Subcutaneous adipose tissue (tissue), 4 donors: ENCODE data around the gene JAM2. TPM values are rescaled to one million over a fixed set of nuclear protein-coding genes. Genes with fewer than 3 reads are reported as not detected.

Experiments used
- CTCF ChIP-seq: fragments of 450-650 bp; IDR thresholded peaks from one replicate; pipeline ENCODE4 v1.5.1; 2016; ENCODE audit warnings: low read depth, mild to moderate bottlenecking, control low read depth, antibody characterized with exemption, moderate library complexity
- total RNA-seq, 4 donors: library from RNA; depleted of rRNA; stranded (reverse); fragments of >200 nt; gene quantifications; one replicate each; pipeline ENCODE4 v1.1.0, GENCODE V29; 2016

The JAM2 gene
- 10 to 100 TPM in 3 of 4 donors, 1 to 10 TPM in 1; 4.4 to 21.1 (median 15.5) TPM for total RNA-seq

DNA sequence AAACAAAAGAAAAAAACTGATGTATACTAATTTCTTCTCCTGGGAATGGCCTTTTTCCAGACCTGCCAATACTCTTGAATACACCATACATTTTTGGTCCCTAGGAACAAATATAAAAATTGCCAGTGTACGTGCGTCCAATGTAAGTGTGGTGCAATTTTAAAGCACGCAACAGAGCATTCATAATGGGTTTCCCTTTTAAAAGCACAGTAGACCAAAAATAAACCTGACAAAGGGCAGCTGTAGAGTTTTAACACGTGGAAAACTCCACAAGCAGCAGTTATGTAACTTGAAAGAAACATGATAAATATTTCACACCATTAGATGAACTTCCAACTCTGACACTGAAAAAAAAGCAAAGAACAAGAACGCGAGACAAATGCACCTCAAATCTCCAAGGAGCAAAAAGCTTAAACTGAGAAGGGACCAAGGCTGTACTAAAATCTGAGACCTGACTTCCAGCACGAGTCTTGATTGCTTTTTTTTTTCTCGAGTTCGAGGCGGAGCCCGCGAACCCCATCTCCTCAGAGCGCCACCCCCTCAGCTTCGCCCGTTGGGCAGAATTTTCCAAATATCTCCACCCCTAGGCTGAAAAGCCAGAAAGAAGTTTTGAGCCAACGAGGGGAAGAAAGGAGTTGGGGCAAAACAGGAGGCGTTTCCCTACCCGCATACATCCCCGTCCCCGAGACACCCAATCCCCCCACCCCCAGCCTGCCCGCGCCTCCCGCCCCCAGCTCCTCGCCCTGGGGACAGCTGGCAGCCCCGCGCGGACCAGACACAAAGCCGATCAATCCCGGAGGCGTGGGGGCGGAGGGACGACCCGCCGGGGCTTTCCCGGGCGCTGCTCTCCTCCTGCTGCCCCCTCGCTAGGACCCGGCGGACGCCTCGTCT, at the start of gene JAM2:
JAM2 (plus strand) TSS at position 599 of the 891 bp plus-strand sequence. CDS start 564 bp downstream, outside the sequence.
- TF ChIP-seq CTCF = no peak

- TF ChIP-seq CTCF = no peak
Measured at GRCh38 chr21:25589887-25590286, 49.2 kb upstream of the JAM2 start.

DNA sequence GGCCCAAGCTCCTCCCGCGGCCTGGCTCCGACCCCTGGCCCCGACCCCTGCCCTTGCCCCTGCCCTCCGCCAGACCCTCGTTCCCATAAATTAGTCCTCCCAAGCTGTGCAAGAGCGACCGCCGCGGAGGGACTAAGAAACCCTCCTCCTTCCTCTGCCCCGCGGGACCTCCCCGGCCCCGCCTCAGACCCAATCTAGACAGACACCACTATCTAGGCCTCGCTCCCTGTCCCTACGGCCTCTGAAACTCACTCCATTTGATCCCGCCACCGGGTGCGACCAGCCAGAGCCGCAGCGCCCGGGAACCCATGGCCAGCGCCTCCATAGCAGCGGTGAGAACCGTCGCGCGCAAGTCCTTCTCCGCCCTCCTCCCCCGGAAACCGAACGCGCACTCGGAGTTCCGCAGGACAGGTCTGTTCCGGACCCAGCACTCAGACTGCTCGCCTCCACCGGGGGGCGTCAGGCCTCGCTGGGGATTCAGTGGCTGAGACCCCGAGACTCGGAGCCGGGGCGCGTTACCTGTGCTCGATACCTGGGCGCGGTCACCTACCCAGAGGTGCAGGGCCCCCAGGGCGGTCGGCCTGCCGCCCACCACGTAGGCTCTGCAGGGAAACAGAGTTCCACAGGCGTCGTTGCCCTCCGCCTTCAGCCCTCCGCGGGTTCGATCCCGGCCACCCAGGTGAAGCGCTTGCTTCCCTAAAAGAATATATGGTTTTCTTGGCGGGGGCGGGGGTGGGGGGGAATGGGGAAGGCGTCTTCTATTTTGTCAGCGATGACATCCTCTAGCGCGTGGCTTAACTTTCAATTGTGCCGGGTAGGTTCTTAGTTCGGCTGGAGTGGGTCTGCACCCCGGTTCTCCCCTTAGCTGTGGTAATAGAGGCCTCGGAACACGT, 31.7 kb upstream of the JAM2 start, which contains the start of gene MRPL39:
MRPL39 (minus strand) TSS at position 331 of the 893 bp plus-strand sequence; CDS start at position 325, 6 bp downstream.
- TF ChIP-seq CTCF = no peak

DNA sequence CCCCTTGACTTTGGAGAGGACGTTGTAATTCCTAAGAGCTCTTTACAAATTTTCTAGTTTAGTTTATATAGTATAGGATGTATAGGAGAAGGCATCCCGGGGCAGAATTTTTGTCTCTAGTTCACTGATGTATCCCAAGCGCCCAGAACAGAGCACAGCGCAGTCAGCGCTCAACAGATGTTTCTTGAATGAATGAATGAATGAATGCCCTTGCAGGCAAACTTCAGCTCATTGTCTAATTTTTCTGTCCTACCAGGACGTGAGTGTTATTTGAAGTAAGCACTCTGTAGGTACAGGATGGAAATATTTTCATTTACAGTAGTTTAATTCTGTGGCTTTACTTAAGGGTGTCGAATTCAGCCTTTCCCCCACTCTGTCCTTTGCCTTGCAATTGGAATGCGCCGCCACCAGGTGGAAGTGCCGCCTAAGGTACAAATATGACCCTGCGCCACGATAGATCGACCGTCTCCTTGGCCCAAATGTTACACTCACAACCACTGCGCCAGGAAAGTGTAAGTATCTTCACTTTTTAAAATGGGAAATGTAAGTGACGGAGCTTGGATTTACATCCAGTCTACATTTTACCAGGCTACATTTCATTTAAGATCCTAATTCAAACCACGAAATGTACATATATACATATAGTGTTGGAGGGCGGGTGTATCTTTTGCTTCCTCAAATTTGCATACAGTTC, 30.9 kb upstream of the JAM2 start:
- no peak for TF ChIP-seq CTCF

DNA sequence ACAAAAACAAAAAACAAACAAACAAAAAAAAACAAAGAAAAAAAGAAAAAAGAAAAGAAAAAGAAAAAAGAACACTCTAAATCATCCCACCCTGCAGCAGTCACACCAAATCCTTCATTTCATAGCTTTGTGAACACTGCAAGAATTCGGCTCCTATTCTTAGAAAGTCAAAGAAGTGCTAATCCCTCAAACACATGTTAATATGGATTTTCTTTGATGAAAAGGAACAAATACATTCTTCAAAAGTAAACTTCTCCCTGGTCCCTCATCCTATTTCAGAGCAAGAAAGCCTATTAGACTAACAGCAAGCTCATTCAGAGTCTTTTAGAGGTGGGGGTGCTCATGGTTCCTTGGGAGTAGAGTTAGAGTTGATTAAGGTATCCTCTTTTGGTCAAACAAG, 24.6 kb upstream of the JAM2 start:
- no peak for TF ChIP-seq CTCF

DNA sequence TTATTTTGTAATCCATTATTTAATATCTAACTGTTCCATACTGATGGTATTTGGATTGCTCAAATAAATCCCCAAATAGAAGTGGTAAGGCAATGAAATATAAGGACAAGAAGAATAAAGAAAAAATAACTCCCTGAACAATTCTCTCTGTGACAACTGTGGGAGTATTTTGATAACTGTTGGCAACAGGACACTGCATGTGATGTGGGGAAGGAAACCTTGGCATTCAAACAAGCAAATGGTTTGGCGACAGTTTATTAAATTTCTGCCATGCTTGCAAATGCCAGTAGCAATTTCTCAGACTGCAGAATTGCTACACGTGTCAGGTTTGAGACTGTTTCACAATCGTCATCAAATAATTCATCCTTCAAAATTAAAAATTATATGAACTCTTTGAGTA, 23.2 kb upstream of the JAM2 start:
- TF ChIP-seq CTCF = no peak
